Activated T-cell treated with anti-CD3 and anti-CD28 coated beads, Interleukin-2, amount 50 U/mL, for 72 hours (primary cell): ENCODE measurements around the gene CBLN4. TPM values are rescaled to one million over a fixed set of nuclear protein-coding genes. Genes with fewer than 3 reads are reported as not detected.

Source experiments
- ATAC-seq, 2 donors: fragments of 150-1000 bp; cut with Tn5 transposase; replicated peaks in 1 of 2; 2 replicates each; pipeline ENCODE4 v1.10.0; 2021; ENCODE audit warnings: moderate library complexity in 2 of 2, mild to moderate bottlenecking in 1 of 2
- DNase-seq, 2 donors: peaks; one replicate each; pipeline ENCODE4 v3.0.0; 2021 to 2022; ENCODE audit warnings: mixed read lengths in 1 of 2
- H3K27ac Mint-ChIP-seq: one replicate; pipeline ENCODE4 v1.8.0; 2022; ENCODE audit warnings: mild to moderate bottlenecking, moderate library complexity, mixed read lengths
- H3K27me3 Mint-ChIP-seq: one replicate; pipeline ENCODE4 v1.8.0; 2022; ENCODE audit warnings: low read depth, mixed read lengths
- H3K36me3 Mint-ChIP-seq, 2 donors: one replicate each; pipeline ENCODE4 v1.8.0; 2022; ENCODE audit warnings: mixed read lengths in 2 of 2, mild to moderate bottlenecking in 1 of 2; ENCODE audit not compliant: insufficient read depth in 2 of 2
- H3K4me1 Mint-ChIP-seq: one replicate; pipeline ENCODE4 v1.8.0; 2022; ENCODE audit warnings: low read depth, mixed read lengths
- H3K4me3 Mint-ChIP-seq, 2 donors: one replicate each; pipeline ENCODE4 v1.8.0; 2022; ENCODE audit warnings: mild to moderate bottlenecking in 2 of 2, mixed read lengths in 2 of 2, moderate library complexity in 2 of 2
- H3K9me3 Mint-ChIP-seq, 2 donors: one replicate each; pipeline ENCODE4 v1.8.0; 2022; ENCODE audit warnings: mixed read lengths in 2 of 2
- total RNA-seq, 2 donors: library from RNA; stranded (reverse); gene quantifications; one replicate each; pipeline ENCODE4 v1.2.3, GENCODE V29; 2022

CBLN4 gene
- total RNA-seq: not detected

DNA sequence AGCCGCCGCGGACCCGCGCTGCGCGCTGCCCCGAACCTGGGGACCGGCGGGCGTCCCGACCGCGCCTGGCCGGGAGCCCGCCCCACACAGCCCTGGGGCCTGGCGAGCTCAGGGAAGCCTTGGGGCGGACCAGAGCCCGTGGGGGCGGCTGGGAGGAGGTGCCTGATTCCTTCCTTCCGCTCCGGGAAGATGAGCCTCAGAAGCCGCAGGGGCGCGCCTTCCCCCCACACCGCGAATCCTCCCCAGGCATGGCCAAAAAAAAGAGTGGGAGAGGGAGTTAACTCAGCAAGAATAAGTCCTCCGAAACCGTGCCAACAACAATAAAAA lies at the start of gene CBLN4:
Gene CBLN4 (minus strand): TSS at position 131 of the 327 bp plus-strand sequence. CDS start 1,348 bp downstream, outside the sequence.
- Mint-ChIP-seq H3K36me3 (peaks cover 3 to 8% of the 10 kb centered on the region in 2 donors), H3K27me3 (peaks cover 22% of the 10 kb centered on the region), H3K4me1 (no peaks in the 10 kb centered on the region), H3K4me3 (no peak within 1 kb of the TSS), H3K9me3 (peaks cover 3 to 7% of the 10 kb centered on the region in 2 donors), H3K27ac (no peak within 1 kb of the TSS)
- ATAC-seq (no peak), DNase-seq (no peak)

DNA sequence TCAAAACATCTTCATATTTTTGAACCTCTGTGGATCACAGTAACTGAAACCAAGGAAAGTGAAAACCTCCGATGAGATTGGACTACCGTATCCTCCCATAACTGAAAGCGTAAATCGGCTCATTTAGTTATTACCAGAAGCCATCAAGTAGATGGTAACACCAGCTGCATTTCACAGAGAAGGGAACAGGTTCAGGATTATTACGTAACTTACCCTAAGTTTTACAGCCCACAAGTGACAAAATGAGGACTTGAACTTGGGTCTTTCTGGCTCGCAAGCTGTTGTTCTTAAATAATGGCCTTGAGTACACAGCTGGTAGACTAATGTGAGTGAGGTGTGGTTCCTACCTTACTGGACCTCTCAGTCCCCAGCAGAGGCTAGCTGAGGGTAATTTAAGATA lies 37.9 kb upstream of the CBLN4 start:
- Mint-ChIP-seq H3K36me3 (no peaks in the 10 kb centered on the region), H3K27me3 (no peaks in the 10 kb centered on the region), H3K9me3 (peaks cover 0 to 6% of the 10 kb centered on the region in 2 donors), H3K4me3 (no peak overlapping the region), H3K4me1 (no peaks in the 10 kb centered on the region), H3K27ac (no peak overlapping the region)
- ATAC-seq (no peak), DNase-seq (no peak)

DNA sequence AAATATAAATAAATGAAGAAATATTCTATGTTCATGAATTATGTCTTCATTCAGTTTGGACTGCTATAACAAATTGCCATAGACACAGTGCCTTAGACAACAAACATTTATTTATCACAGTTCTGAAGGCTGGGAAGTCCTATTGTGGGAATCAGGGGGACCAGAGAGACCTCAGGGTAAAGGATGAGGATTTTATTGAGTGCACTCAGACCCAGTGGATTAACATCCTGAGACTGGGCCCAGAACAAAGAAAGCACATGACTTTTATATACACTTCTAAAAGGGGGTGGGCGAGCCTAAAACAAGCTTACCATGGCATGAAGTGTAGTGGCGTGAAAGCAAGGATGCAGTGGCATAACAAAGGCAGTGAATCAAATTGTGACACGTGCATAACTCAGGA lies 26.9 kb upstream of the CBLN4 start:
- ATAC-seq: no peak
- Mint-ChIP-seq H3K4me3 (no peak overlapping the region), H3K9me3 (peaks cover 11% of the 10 kb centered on the region in 2 donors), H3K27me3 (no peaks in the 10 kb centered on the region), H3K36me3 (peaks cover 2 to 3% of the 10 kb centered on the region in 2 donors), H3K27ac (no peak overlapping the region), H3K4me1 (no peaks in the 10 kb centered on the region)
- no peak for DNase-seq

DNA sequence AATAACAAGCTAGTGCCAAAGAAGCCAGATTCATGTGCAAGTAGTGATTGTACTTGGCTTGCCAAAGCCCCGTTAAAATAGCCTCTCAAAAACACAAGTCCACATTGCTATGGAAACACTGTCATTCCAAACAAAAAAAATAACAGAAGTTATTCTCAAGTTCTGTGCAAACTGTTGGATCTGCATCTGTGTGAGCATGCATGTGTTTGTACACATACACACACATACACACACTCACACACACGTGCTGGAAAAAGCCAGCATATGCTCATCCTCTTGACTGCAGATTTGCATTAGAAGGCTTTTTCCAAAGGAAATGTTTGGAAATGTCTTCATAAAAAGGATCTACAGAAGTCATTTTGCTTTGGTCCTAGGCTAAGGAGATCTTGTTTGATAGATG lies 13.4 kb upstream of the CBLN4 start:
- no peaks in the 10 kb centered on the region for H3K36me3 Mint-ChIP-seq

DNA sequence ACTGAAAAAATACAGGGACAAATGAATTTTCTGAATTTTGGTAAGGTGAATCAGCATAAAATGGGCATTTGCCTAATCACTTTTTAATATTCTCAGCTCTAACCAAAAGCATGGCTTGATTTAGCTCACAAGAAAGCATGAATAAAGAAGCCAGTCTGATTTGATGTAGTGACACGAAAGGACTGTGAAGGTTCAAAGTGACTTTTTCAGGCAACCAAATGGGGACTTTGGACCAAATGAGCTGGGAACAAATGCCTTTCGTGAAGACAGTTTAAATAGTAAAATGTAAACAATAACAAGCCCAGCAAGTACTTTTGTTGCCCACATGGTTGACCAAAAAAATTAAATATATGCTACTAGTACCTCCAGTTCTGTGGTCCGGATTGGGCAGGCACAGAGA lies 12.9 kb upstream of the CBLN4 start:
- Mint-ChIP-seq H3K4me3 (no peak overlapping the region), H3K27me3 (no peaks in the 10 kb centered on the region), H3K4me1 (no peaks in the 10 kb centered on the region), H3K36me3 (no peaks in the 10 kb centered on the region), H3K27ac (no peak overlapping the region), H3K9me3 (peaks cover 2 to 10% of the 10 kb centered on the region in 2 donors)
- DNase-seq (no peak), ATAC-seq (no peak)

More for the DNA sequence above, 13.4 kb upstream of the CBLN4 start:
- Mint-ChIP-seq H3K27me3 (no peaks in the 10 kb centered on the region), H3K4me3 (no peak overlapping the region), H3K9me3 (peaks cover 5 to 10% of the 10 kb centered on the region in 2 donors), H3K4me1 (no peaks in the 10 kb centered on the region), H3K27ac (no peak overlapping the region)
- ATAC-seq (no peak), DNase-seq (no peak)

DNA sequence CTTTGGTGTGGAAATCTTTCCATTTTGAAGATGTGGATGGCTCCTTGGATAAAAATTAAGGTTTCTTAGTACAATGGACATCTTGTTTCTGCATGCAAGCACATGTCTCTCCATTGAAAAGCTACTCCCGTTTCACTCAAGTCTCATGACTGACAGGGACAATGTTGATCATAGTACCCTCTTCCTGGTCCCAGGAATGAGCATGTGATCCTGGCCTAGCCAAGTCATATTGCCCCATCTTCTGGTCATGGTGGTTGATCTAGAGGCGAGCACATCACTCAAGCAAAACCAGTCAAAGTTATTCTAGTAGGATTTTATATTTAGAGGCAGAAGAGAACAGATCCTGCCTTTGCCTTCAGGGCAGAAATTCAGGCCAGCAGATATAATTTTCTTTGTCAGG lies 12.2 kb upstream of the CBLN4 start:
- DNase-seq (no peak), ATAC-seq (no peak)
- H3K4me3 Mint-ChIP-seq: no peak overlapping the region
- H3K27ac Mint-ChIP-seq: no peak overlapping the region
- H3K36me3 Mint-ChIP-seq: no peaks in the 10 kb centered on the region
- no peaks in the 10 kb centered on the region for H3K4me1 Mint-ChIP-seq
- H3K27me3 Mint-ChIP-seq: no peaks in the 10 kb centered on the region
- peaks cover 0 to 10% of the 10 kb centered on the region in 2 donors for H3K9me3 Mint-ChIP-seq

DNA sequence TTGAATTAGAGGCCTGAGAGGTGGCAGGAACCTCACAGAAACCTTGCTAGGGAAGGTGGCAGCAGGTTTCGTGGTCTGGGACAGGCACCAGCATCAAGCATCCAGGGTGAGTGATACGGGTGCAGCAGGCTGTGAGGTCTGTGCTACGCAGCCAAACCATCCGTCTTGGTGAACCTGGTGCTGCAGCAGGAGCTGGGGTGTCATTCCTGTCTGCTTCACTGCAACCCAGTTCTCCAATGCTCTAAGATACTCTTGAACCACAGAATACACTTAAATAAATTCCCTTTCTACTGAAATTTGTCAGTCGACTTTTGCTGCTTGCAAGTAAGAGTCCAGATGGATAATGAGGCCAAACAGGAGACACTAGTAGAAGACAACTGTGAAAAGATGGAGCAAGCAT lies 9.7 kb upstream of the CBLN4 start:
- Mint-ChIP-seq H3K27ac (no peak overlapping the region), H3K4me3 (no peak overlapping the region), H3K4me1 (no peaks in the 10 kb centered on the region), H3K27me3 (no peaks in the 10 kb centered on the region), H3K9me3 (peaks cover 0 to 7% of the 10 kb centered on the region in 2 donors), H3K36me3 (no peaks in the 10 kb centered on the region)
- DNase-seq (no peak), ATAC-seq (no peak)

DNA sequence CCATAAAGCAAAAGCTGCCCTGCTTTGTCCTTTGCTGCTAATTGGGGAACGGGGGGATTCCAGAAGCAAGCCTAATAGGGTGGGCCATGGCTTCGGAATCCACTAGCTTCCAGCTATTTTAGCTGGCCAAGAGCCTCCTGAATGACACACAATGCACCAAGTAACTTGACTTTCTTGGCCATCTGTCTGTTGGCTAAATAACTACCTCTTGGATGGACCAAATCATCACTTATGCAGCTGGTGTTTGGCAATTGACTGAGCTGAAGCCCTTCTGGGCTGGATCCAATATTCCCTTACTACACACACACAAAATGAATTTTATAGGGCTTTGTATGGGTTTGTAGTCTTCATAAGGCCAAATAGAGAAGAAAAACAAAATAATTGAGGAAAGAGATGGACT lies 8.8 kb upstream of the CBLN4 start:
- peaks cover 0 to 3% of the 10 kb centered on the region in 2 donors for H3K9me3 Mint-ChIP-seq
- H3K36me3 Mint-ChIP-seq: no peaks in the 10 kb centered on the region
- H3K27me3 Mint-ChIP-seq: no peaks in the 10 kb centered on the region
- H3K4me1 Mint-ChIP-seq: no peaks in the 10 kb centered on the region
- H3K27ac Mint-ChIP-seq: no peak overlapping the region
- H3K4me3 Mint-ChIP-seq: no peak overlapping the region
- ATAC-seq: no peak
- DNase-seq: no peak

DNA sequence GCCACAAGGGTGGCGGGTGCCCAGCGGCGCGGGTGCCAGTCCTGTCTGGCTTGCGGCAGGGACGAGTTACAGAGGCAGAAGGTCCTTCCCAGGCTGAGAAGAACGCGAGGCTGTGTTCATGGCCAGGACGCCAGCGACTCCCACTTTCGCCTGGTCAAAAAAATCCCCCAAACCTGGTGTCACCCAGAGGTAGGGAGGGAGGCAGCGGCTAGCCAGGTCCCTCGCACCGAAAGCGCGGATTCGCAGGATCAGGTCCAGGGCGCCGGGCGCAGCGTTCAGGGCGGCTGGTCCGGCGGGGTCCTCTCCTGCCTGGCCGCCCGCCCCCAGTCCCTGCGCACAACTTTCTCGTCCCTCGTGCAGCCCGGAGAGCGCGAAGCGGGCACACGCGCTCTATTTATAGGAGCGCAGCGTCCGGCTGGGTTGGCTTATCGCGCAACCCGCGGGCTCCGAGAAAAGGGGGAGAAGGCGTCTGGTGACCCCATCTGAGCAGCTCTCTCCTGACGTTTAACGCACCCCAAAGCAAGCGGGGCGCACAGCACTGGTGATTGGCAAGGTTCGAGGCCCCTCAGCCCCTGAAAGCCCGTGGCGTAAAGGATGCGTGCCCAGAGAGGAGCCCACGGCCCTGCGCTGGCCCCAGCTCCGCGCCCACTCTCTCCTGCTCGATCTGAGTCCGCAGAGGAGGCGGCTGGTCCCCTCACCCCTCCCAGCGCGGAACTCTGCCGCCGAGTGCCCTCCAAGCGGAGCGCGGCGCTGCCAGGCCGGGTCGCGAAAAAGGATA lies 519 bp downstream of the CBLN4 start:
- peaks cover 3 to 7% of the 10 kb centered on the region in 2 donors for H3K9me3 Mint-ChIP-seq
- H3K27me3 Mint-ChIP-seq: peaks cover 22% of the 10 kb centered on the region
- H3K36me3 Mint-ChIP-seq: peaks cover 3 to 8% of the 10 kb centered on the region in 2 donors
- no peak overlapping the region for H3K4me3 Mint-ChIP-seq
- DNase-seq (no peak), ATAC-seq (no peak)
- no peaks in the 10 kb centered on the region for H3K4me1 Mint-ChIP-seq
- no peak overlapping the region for H3K27ac Mint-ChIP-seq

DNA sequence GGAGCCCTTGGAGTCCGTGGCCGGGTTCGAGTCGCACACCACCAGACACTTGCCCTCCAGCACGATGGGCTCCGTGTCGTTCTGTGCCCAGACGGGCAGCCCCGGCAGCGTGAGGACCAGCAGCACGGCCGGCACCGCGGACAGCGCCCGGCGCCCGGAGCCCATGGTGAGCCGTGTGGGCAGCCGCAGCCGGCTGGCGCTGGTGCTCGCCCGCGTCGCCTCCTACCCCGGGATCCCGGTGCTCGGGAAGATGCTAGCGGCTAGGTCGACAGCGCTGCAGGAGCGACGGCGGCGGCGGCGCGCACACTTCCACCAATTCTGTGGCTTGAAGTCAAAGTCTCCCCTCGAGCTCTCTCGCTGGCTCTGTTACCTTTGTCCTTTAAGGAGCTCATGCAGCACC lies 1.3 kb downstream of the CBLN4 start:
- peaks cover 22% of the 10 kb centered on the region for H3K27me3 Mint-ChIP-seq
- no peak overlapping the region for H3K27ac Mint-ChIP-seq
- no peak overlapping the region for H3K4me3 Mint-ChIP-seq
- DNase-seq (no peak), ATAC-seq (no peak)
- no peaks in the 10 kb centered on the region for H3K4me1 Mint-ChIP-seq
- H3K9me3 Mint-ChIP-seq: peaks cover 3 to 7% of the 10 kb centered on the region in 2 donors
- peaks cover 3 to 8% of the 10 kb centered on the region in 2 donors for H3K36me3 Mint-ChIP-seq

DNA sequence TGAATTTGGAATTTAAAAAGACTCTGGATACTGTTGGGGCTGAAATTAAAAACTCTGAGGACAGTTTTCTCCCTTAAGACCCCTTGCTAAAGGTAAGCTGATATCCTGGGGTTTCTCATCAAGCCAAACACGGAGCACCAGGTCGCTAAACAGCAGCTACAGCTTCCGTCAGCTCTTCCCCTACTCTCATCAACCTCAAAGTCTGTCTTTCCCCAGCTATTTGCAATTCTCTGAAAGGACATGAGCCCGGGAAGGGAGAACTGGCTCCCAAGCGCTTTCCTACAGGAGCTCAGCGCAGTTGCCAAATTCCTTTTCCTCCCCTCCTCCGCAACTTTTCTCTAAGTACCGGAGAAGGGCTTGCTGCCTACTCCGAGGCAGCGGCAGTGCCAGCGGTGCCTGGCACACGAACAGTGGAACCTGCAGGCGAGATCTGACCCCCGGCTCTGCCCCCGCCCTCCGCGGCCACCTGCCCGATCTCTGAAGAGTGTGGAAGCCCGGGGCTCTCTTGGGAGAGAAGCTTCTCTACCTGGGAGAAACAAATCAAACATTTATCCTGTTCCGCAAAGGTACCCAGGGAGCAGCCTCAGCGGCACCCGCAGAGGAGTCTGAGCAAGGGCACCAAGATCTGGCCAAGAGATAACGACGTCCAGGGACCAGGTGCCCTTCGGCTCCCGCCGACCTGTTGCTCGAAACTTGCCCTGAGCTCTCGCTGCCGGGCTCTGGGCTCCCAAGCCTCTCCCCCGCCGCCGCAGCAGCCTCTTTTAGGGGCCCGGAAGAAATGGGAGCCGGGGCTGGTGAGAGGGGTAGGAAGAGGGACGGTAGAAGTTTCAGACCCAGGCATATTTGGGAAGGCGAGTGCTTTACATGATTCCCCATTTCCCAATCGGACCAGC lies 2.2 kb downstream of the CBLN4 start:
- H3K27me3 Mint-ChIP-seq: peaks cover 22% of the 10 kb centered on the region
- H3K9me3 Mint-ChIP-seq: peaks cover 2 to 5% of the 10 kb centered on the region in 2 donors
- H3K27ac Mint-ChIP-seq: no peak overlapping the region
- H3K4me1 Mint-ChIP-seq: no peaks in the 10 kb centered on the region
- ATAC-seq (no peak), DNase-seq (no peak)
- H3K36me3 Mint-ChIP-seq: peaks cover 3 to 6% of the 10 kb centered on the region in 2 donors
- no peak overlapping the region for H3K4me3 Mint-ChIP-seq

DNA sequence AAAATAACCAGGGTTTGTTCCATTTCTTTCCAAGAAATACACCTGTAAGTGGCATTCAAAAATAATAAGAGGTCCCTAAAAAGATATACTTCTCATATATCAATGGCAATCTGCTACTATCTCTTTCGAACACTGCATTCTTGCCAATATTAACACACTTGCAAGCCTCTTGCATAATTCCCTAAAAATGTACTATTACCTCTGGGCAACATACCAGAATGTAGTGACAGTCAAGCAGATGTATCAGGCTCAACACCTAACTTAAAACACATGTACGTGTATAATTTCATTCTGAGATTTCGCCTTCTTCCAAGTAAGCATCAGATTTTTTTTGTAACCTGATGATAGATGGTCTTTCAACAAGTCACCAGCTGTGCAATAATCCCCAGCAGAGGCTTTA lies 3.4 kb downstream of the CBLN4 start:
- no peak overlapping the region for H3K4me3 Mint-ChIP-seq
- no peak for ATAC-seq

DNA sequence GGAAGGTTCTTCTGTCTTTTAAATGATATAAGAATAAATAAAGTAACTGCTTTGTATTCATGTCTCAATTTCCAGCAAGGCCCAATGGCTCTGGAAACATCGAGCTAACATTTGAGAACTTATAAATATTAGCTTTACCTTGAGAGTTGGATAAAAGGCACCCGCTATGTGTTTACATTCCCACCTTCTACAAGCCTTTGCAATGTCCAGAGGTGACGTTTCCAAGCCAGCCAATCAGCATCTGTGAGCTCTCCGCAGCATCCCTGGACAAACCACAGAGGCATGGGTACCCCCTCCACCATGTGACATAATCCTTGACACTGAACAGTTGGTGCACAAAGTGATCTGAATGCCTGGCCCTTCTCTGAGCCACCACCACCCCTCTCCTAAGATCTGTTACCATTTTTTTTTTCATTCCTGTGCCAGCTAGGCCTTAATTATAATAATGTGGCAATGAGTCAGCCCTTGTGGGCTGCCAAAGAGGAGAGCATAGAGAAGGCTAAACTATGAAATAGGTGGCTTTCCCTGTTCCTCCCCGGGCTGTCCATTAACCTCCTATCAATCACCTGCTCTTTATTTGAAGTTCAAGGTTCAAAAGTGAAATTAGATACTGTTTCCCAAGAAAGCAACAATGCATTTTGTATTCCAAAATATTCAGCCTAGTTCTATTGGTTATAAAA lies 4.1 kb downstream of the CBLN4 start:
- DNase-seq: no peak
- Mint-ChIP-seq H3K4me3 (no peak overlapping the region), H3K36me3 (peaks cover 3 to 5% of the 10 kb centered on the region in 2 donors), H3K9me3 (peaks cover 2 to 3% of the 10 kb centered on the region in 2 donors), H3K4me1 (no peaks in the 10 kb centered on the region), H3K27me3 (peaks cover 16% of the 10 kb centered on the region), H3K27ac (no peak overlapping the region)
- ATAC-seq: no peak

More for the DNA sequence above, 3.4 kb downstream of the CBLN4 start:
- Mint-ChIP-seq H3K27me3 (peaks cover 19% of the 10 kb centered on the region), H3K4me1 (no peaks in the 10 kb centered on the region), H3K27ac (no peak overlapping the region), H3K9me3 (peaks cover 2 to 4% of the 10 kb centered on the region in 2 donors), H3K36me3 (peaks cover 3 to 6% of the 10 kb centered on the region in 2 donors)
- no peak for DNase-seq
